Hepatocyte (in vitro differentiated cells): ENCODE measurements around the gene DRAM1. TPM values are rescaled to one million over a fixed set of nuclear protein-coding genes. Genes with fewer than 3 reads are reported as not detected.
A peak's percentile ranks its signal among the peaks of the same experiment; 100 is the strongest.

Experiments used
- DNase-seq: peaks from one replicate; pipeline ENCODE4 v3.0.0-alpha.2; 2016; ENCODE audit warnings: low spot score
- H2AFZ ChIP-seq: fragments of 200-600 bp; sonication (generic); 2 replicates; pipeline ENCODE4 v1.6.0; 2016; ENCODE audit warnings: antibody characterized with exemption, mild to moderate bottlenecking
- H3K27ac ChIP-seq: fragments of 200-600 bp; sonication (generic); 2 replicates; pipeline ENCODE4 v1.5.1; 2016; ENCODE audit warnings: mild to moderate bottlenecking
- H3K27me3 ChIP-seq: fragments of 200-600 bp; sonication (generic); 2 replicates; pipeline ENCODE4 v1.6.1; 2016
- H3K36me3 ChIP-seq: fragments of 200-600 bp; sonication (generic); replicated peaks from 2 replicates; pipeline ENCODE4 v1.5.1; 2016; ENCODE audit warnings: low read depth; ENCODE audit not compliant: insufficient read depth
- H3K4me1 ChIP-seq: fragments of 200-600 bp; sonication (generic); 2 replicates; pipeline ENCODE4 v1.5.1; 2016; ENCODE audit warnings: mild to moderate bottlenecking, moderate library complexity; ENCODE audit not compliant: insufficient read depth
- H3K4me2 ChIP-seq: fragments of 200-600 bp; sonication (generic); 2 replicates; pipeline ENCODE4 v1.6.0; 2016
- H3K4me3 ChIP-seq: fragments of 200-600 bp; sonication (generic); 2 replicates; pipeline ENCODE4 v1.5.1; 2016; ENCODE audit warnings: mild to moderate bottlenecking
- H3K79me2 ChIP-seq: fragments of 200-600 bp; sonication (generic); 2 replicates; pipeline ENCODE4 v1.6.0; 2017; ENCODE audit warnings: mild to moderate bottlenecking
- H3K9me2 ChIP-seq: fragments of 200-600 bp; sonication (generic); replicated peaks from 2 replicates; pipeline ENCODE4 v1.6.0; 2017; ENCODE audit warnings: mild to moderate bottlenecking; ENCODE audit not compliant: insufficient read depth
- H3K9me3 ChIP-seq: fragments of 200-600 bp; sonication (generic); 2 replicates; pipeline ENCODE4 v1.5.1; 2016; ENCODE audit warnings: low read depth, mild to moderate bottlenecking
- H4K20me1 ChIP-seq: fragments of 200-600 bp; sonication (generic); 2 replicates; pipeline ENCODE4 v1.6.0; 2016; ENCODE audit warnings: mild to moderate bottlenecking; ENCODE audit not compliant: insufficient read depth, poor library complexity, severe bottlenecking
- EZH2 ChIP-seq: fragments of 200-600 bp; sonication (generic); IDR thresholded peaks from 2 replicates; pipeline ENCODE4 v1.6.1; 2016; ENCODE audit warnings: antibody characterized with exemption, mild to moderate bottlenecking, borderline replicate concordance
- EZH2phosphoT487 ChIP-seq: fragments of 200-600 bp; sonication (generic); IDR thresholded peaks from one replicate; pipeline ENCODE4 v1.6.1; 2018; ENCODE audit warnings: antibody characterized with exemption, mild to moderate bottlenecking, low read depth, moderate library complexity; ENCODE audit not compliant: unreplicated experiment, severe bottlenecking
- WGBS: methylation state at CpG from one replicate; pipeline ENCODE4 v1.1.6; 2016; ENCODE audit warnings: low lambda C conversion rate; ENCODE audit errors: missing lambda C conversion rate; 5-methylcytosine and 5-hydroxymethylcytosine counted together
- polyA plus RNA-seq: library from polyadenylated mRNA; unstranded; fragments of >200 nt; fragmentation: Nextera tagmentation; extraction: Ambion mirVana; gene quantifications from 2 replicates; pipeline ENCODE4 v1.2.1, GENCODE V29; 2016
- total RNA-seq: library from RNA; depleted of rRNA; stranded (reverse); fragments of >200 nt; gene quantifications from 2 replicates; pipeline ENCODE4 v1.2.3, GENCODE V29; 2014
- TF ChIP-seq, protein P1 (sequence below): fragments of 200-600 bp; sonication (generic); IDR thresholded peaks from 2 replicates; pipeline ENCODE4 v1.5.1; 2016; ENCODE audit warnings: antibody characterized with exemption, mild to moderate bottlenecking; ENCODE audit not compliant: poor library complexity

The DRAM1 gene
- total and polyA plus RNA-seq, 2 experiments from 2014 or later: 26.0 to 28.2 TPM

DNA sequence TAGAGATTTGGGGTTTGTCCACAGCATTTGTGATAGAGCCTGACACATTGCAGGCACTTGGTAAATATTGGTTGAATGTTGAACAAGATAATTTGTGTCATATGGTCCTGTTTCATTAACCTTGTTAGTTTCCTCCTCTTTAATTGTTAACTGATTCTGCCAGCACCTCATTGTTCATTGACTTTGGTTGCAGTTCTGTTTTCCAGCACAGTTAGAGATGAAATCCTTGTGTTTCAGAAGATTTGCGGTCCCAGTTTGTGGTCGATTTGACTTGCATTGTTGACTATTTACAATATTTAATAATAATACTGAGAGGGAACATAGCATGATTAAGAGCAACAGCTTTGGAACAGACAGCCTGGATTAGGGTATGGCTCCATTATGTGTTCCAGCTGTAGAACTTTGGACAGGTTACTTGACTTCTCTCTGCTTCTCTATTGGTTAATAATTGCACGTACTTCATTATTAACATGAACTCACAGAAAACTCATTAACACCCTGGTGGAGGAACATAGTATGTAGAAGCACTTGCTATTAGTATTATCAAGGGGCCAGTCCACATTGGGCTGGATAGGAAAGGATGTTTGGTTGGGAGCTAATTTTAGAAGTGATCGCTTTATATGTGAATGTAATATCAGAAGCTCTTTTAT lies 8.7 kb downstream of the DRAM1 start:
- no peak for DNase-seq
- H3K9me2 ChIP-seq: no peaks in the 10 kb centered on the region
- H3K27ac ChIP-seq: no peak overlapping the region
- H3K36me3 ChIP-seq: no peaks in the 10 kb centered on the region
- no peaks in the 10 kb centered on the region for H3K27me3 ChIP-seq
- no peaks in the 10 kb centered on the region for H4K20me1 ChIP-seq
- H3K4me2 ChIP-seq: no peak overlapping the region
- no peak overlapping the region for H3K4me3 ChIP-seq
- H3K4me1 ChIP-seq: peaks cover 6% of the 10 kb centered on the region
- 79% methylated on average over 4 of the region's 4 CpGs for WGBS
- no peak overlapping the region for H2AFZ ChIP-seq
- no peak for TF ChIP-seq EZH2phosphoT487
- TF ChIP-seq EZH2: no peak
- TF ChIP-seq, protein P1, sequence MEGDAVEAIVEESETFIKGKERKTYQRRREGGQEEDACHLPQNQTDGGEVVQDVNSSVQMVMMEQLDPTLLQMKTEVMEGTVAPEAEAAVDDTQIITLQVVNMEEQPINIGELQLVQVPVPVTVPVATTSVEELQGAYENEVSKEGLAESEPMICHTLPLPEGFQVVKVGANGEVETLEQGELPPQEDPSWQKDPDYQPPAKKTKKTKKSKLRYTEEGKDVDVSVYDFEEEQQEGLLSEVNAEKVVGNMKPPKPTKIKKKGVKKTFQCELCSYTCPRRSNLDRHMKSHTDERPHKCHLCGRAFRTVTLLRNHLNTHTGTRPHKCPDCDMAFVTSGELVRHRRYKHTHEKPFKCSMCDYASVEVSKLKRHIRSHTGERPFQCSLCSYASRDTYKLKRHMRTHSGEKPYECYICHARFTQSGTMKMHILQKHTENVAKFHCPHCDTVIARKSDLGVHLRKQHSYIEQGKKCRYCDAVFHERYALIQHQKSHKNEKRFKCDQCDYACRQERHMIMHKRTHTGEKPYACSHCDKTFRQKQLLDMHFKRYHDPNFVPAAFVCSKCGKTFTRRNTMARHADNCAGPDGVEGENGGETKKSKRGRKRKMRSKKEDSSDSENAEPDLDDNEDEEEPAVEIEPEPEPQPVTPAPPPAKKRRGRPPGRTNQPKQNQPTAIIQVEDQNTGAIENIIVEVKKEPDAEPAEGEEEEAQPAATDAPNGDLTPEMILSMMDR: no peak
- H3K9me3 ChIP-seq: no peaks in the 10 kb centered on the region
- peaks cover 38% of the 10 kb centered on the region for H3K79me2 ChIP-seq

DNA sequence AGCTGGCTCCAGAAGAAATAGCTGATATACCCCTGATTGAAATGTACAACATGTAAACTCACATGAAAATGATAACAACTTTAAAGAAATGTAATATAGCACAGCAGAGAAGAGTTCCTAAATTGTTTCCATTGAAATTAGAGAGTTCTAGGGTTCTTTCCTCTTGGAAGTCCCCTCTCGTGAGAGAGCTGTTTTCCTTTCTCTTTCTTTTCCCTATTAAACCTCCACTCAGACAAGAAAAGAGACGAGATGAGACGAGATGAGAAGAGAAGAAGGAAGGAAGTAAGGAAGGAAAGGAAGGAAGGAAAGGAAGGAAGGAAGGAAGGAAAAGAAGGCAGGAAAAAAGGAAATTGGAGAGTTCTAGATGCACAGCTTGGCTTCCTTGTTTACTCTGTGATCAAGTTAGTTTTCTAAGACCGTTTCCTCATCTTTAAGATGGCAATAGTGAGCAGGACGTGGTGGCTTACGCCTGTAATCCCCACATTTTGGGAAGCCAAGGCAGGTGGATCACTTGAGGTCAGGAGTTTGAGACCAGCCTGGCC lies 11.9 kb downstream of the DRAM1 start:
- Histone ChIP-seq H3K4me3 (no peak overlapping the region), H3K36me3 (no peaks in the 10 kb centered on the region), H3K27me3 (no peaks in the 10 kb centered on the region), H3K9me3 (no peaks in the 10 kb centered on the region), H3K4me1 (peaks cover 15% of the 10 kb centered on the region), H4K20me1 (no peaks in the 10 kb centered on the region), H3K79me2 (peaks cover 37% of the 10 kb centered on the region), H3K4me2 (no peak overlapping the region), H2AFZ (no peak overlapping the region), H3K27ac (no peak overlapping the region), H3K9me2 (no peaks in the 10 kb centered on the region)
- TF ChIP-seq, protein P1: no peak
- TF ChIP-seq EZH2phosphoT487: no peak
- TF ChIP-seq EZH2: no peak
- WGBS: 91% methylated on average over 6 of the region's 6 CpGs
- no peak for DNase-seq

DNA sequence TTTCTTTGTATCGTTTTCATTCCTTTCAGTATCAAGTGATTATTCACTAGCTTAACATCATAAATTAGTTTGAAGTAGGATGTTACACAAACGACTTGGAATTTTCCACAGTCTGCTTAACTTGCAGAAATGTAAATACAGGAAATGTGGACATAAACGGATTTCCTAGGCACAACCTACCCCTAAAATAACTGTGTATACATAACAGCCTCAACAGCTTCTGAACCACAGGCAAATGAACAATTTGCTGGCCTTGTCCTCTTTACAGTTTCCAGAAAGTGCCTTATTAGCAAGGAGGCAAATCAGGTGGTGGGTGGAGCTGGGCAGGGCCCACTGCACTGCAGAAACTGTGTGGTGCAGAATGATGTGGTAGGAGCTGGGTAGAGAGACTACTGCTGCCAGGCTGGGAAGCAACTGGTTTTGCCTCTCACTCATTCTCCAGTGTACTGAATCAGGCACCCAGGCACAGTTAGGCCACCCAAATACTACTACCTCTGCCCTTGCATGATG lies 14.1 kb downstream of the DRAM1 start:
- Histone ChIP-seq H3K27ac (peak overlapping the region; percentile 33), H3K79me2 (peaks cover 29% of the 10 kb centered on the region), H3K4me2 (peak overlapping the region; percentile 32), H3K4me3 (no peak overlapping the region), H4K20me1 (no peaks in the 10 kb centered on the region), H3K4me1 (peaks cover 15% of the 10 kb centered on the region), H3K9me3 (no peaks in the 10 kb centered on the region), H3K27me3 (no peaks in the 10 kb centered on the region), H2AFZ (no peak overlapping the region), H3K36me3 (no peaks in the 10 kb centered on the region), H3K9me2 (no peaks in the 10 kb centered on the region)
- WGBS: 14% methylated on average over 3 of the region's 3 CpGs
- TF ChIP-seq EZH2phosphoT487 (no peak), EZH2 (no peak)
- TF ChIP-seq, protein P1: no peak
- peak; percentile 49 for DNase-seq
